Kidney (tissue), 14 donors: ENCODE data around the gene CLEC18A. TPM values are rescaled to one million over a fixed set of nuclear protein-coding genes. Genes with fewer than 3 reads are reported as not detected.

ENCODE experiments used
- DNase-seq, 5 donors: peaks; one replicate each; pipeline ENCODE4 v3.0.0-alpha.2; 2013 to 2020
- FAIRE-seq: peaks from 2 replicates; lab custom pipeline; 2012; peaks lifted over from hg19 to GRCh38; lab: Jason Lieb, UNC
- H3K27ac ChIP-seq, 2 donors: one replicate each; pipeline ENCODE4 v1.7.0; 2013; ENCODE audit warnings: low read depth in 2 of 2, low read length in 2 of 2, inconsistent platforms in 1 of 2
- H3K27me3 ChIP-seq: one replicate; pipeline ENCODE4 v1.7.1; 2013; ENCODE audit warnings: low read length, inconsistent platforms; ENCODE audit not compliant: control insufficient read depth, insufficient read depth
- H3K36me3 ChIP-seq, 3 donors: one replicate each; pipeline versions ENCODE4 v1.7.0 to v1.7.1; 2013; ENCODE audit warnings: low read length in 3 of 3, control low read depth in 1 of 3, inconsistent platforms in 1 of 3; ENCODE audit not compliant: insufficient read depth in 3 of 3, control insufficient read depth in 2 of 3
- H3K4me1 ChIP-seq, 3 donors: one replicate each; pipeline versions ENCODE4 v1.7.0 to v1.7.1; 2013; ENCODE audit warnings: low read length in 3 of 3, inconsistent platforms in 1 of 3, low read depth in 1 of 3; ENCODE audit not compliant: control insufficient read depth in 2 of 3, insufficient read depth in 2 of 3
- H3K4me3 ChIP-seq, 3 donors: one replicate each; pipeline versions ENCODE4 v1.7.0 to v1.8.1; 2013; ENCODE audit warnings: low read length in 3 of 3, control low read depth in 1 of 3, inconsistent platforms in 1 of 3
- H3K9ac ChIP-seq, 3 donors: one replicate each; pipeline versions ENCODE4 v1.7.0 to v1.7.1; 2013; ENCODE audit warnings: low read length in 3 of 3, control low read depth in 1 of 3, inconsistent platforms in 1 of 3
- H3K9me3 ChIP-seq, 3 donors: one replicate each; pipeline versions ENCODE4 v1.7.0 to v1.7.1; 2013; ENCODE audit warnings: low read length in 3 of 3, control low read depth in 1 of 3, inconsistent platforms in 1 of 3; ENCODE audit not compliant: control insufficient read depth in 2 of 3, insufficient read depth in 1 of 3
- CTCF ChIP-seq: IDR thresholded peaks from 3 replicates; pipeline ENCODE4 v1.5.1; 2012; ENCODE audit warnings: mild to moderate bottlenecking, moderate library complexity, borderline replicate concordance; ENCODE audit not compliant: insufficient read depth; ENCODE audit errors: extremely low read depth
- intact Hi-C: fragments of 100-400 bp; cut with DNase I; formaldehyde crosslinking; loops from one replicate; pipeline ENCODE4 v1.11.1; 2022
- polyA plus RNA-seq: library from polyadenylated mRNA; stranded (reverse); fragments of 350-450 nt; fragmentation: Illumina TruSeq; extraction: RNeasy Lipid Tissue Mini Kit (QIAGEN cat#74804); gene quantifications from one replicate; pipeline ENCODE4 v1.2.3, GENCODE V29; 2014; ENCODE audit warnings: low read depth, low replicate concordance; ENCODE audit not compliant: insufficient read depth
- total RNA-seq: library from RNA; stranded (reverse); fragmentation: NEBNext Ultra II Directional; extraction: Animal tissue kit (Norgen Biotek cat#: 25700); gene quantifications from one replicate; pipeline ENCODE4 v1.2.1, GENCODE V29; 2021
- donor health status: control.
- donor health status: control.
- donor health status: control.
- donor health status: control.
- donor health status: control.
- donor health status: DM: yes; HTN: yes; CAD: no.
- donor health status: Normal renal cell carcinoma (clear cell type).

CLEC18A gene
- total and polyA plus RNA-seq, 2 donors from 2014 or later = 0.85 to 87.7 TPM

- Histone ChIP-seq H3K36me3 (no peaks in the 10 kb centered on the region), H3K9me3 (no peaks in the 10 kb centered on the region), H3K27ac (peak overlapping the region; percentile 77 to 82), H3K27me3 (no peaks in the 10 kb centered on the region), H3K9ac (peak overlapping the region in 2 of 3 donors; percentile 51 to 63), H3K4me3 (peak overlapping the region in 2 of 3 donors; percentile 39 to 42), H3K4me1 (peaks cover 0 to 15% (median 13%) of the 10 kb centered on the region in 3 donors)
- intact Hi-C loops = no loop called here
- DNase-seq (peak; percentile 79 to 88 (median 80)), FAIRE-seq (no peak)
- no peak for TF ChIP-seq CTCF
Measured at GRCh38 chr16:69917739-69918138, 33.4 kb upstream of the CLEC18A start.

- Histone ChIP-seq H3K27me3 (no peaks in the 10 kb centered on the region), H3K27ac (peak overlapping the region; percentile 36 to 78), H3K4me3 (peak overlapping the region in 2 of 3 donors; percentile 39 to 42), H3K36me3 (no peaks in the 10 kb centered on the region), H3K4me1 (peaks cover 0 to 15% (median 13%) of the 10 kb centered on the region in 3 donors), H3K9ac (peak overlapping the region in 2 of 3 donors; percentile 4 to 63), H3K9me3 (no peaks in the 10 kb centered on the region)
- intact Hi-C loops = no loop called here
- no peak for TF ChIP-seq CTCF
- FAIRE-seq (no peak), DNase-seq (no peak)
Measured at GRCh38 chr16:69918241-69918640, 32.9 kb upstream of the CLEC18A start.

- TF ChIP-seq CTCF = no peak
- intact Hi-C loops = no loop called here
- Histone ChIP-seq H3K27ac (no peak overlapping the region), H3K9me3 (no peaks in the 10 kb centered on the region), H3K4me3 (no peak overlapping the region), H3K36me3 (no peaks in the 10 kb centered on the region), H3K4me1 (peaks cover 3 to 23% (median 19%) of the 10 kb centered on the region in 3 donors), H3K27me3 (no peaks in the 10 kb centered on the region), H3K9ac (no peak overlapping the region)
- DNase-seq (no peak), FAIRE-seq (no peak)
Measured at GRCh38 chr16:69921127-69921526, 30.0 kb upstream of the CLEC18A start.

GRCh38 chr16:69922200-69922599 is 28.9 kb upstream of the CLEC18A start:
- intact Hi-C loops = no loop called here
- Histone ChIP-seq H3K9me3 (no peaks in the 10 kb centered on the region), H3K27me3 (no peaks in the 10 kb centered on the region), H3K36me3 (no peaks in the 10 kb centered on the region), H3K4me1 (peaks cover 3 to 20% (median 20%) of the 10 kb centered on the region in 3 donors), H3K4me3 (no peak overlapping the region), H3K27ac (no peak overlapping the region), H3K9ac (no peak overlapping the region)
- DNase-seq = no peak
- no peak for TF ChIP-seq CTCF
- FAIRE-seq = no peak
